HG03159 (cell line): ENCODE measurements around the gene ANO2.
"Not testable (repeated sequence)": the region's sequence is repeated elsewhere in the genome, so short reads cannot be mapped to it uniquely, and the experiment has no call there.

Source experiments
- ATAC-seq: cut with Tn5 transposase; IDR thresholded peaks from one replicate; pipeline ENCODE4 v1.9.1; 2021; ENCODE audit warnings: mild to moderate bottlenecking, moderate library complexity; ENCODE audit not compliant: unreplicated experiment

Gene ANO2

DNA sequence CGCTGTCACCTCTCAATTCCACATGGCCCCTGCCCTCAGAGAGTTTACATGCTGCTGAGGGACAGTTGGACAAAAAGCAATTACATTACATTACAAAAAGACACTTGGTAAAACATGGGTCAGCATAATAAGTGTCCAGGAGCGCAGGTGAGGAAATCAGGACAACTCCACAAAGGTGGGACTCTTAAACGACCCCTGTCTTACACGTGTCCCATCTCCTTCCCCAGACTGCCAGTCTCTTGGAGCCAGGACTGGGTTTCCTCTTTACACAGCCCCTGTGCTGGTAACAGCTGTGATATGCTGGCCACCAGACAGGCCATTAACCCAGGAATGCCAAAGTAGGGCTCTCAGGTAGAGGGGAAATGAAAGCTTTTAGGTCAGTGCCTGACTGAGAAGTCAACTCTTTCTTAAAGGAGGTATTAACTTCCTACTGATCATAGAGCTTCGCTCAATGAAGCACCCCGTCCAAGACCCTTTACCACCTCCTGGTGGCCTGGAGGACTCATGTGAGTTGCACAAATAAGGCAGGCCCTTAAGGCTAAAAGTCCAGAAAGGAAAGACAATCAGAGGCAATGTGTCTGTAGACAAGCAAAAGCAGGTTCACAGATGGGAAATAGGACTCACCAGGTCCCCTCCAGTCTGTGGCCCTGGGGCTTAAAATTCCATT, 55.5 kb downstream of the ANO2 start:
- no peak for ATAC-seq

DNA sequence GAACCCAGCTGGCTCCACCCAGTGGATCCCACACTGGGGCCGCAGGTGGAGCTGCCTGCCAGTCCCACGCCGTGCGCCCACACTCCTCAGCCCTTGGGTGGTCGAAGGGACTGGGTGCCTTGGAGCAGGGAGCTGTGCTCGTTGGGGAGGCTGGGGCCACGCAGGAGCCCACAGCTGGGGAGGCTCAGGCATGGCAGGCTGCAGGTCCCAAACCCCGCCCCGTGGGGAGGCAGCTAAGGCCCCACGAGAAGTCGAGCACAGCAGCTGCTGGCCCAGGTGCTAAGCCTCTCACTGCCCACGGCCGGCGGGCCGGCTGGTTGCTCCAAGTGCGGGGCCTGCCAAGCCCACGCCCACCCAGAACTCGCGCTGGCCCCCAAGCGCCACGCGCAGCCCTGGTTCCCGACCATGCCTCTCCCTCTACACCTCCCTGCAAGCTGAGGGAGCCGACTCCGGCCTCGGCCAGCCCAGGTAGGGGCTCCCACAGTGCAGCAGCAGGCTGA, 56.2 kb downstream of the ANO2 start:
- no peak for ATAC-seq

DNA sequence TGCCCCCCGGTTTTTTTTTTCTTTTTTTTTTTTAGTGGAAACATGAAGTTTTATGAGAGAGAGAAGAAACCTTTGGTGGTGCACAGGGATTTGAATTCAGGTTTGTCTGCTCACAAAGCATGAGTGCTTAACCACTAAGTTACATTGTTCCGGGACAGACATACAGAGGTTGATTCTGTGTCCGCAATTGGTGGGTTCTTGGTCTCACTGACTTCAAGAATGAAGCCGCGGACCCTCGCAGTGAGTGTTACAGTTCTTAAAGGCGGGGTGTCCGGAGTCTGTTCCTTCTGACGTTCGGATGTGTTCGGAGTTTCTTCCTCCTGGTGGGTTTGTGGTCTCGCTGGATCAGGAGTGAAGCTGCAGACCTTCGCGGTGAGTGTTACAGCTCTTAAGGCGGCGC, 57.2 kb downstream of the ANO2 start:
- ATAC-seq, result not testable (repeated sequence)

DNA sequence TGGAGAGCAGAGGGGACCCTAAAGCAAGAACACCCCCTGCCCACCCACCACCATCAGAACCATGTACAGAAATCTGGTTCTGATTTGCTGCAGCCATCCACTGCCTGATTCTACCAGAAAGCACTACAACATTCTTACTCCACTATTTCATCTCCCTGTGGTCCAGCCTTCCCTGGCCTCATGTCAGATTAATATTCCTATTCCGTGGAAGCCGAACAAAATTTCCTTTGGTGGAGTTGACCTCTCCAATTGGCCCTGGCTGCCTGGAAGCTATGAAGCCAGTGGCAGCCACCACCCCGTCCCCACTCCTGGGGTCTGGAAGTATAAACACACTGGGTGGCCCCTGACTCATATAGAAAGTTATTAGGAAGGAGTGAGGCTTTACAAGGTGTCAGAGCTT, 60.2 kb downstream of the ANO2 start:
- no peak for ATAC-seq

DNA sequence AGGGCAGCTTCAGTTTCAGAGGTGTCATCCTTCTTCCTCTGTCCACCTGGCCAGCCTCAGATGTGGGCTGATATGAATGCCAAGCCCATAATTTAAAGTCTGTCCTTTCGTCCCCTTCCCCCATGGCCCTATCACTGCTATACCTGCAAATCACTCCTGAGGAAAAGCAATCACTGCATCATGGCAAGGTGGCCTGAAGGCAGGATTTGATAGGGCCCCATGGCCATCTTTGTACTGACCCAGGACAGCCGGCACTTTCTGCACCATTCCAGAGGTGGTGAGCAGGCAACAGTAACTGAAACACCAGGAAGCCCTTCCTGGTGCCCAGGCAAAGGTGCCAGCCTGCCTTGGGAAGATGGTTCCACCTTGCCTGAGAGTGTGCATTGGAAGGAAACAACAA, 60.8 kb downstream of the ANO2 start:
- no peak for ATAC-seq

DNA sequence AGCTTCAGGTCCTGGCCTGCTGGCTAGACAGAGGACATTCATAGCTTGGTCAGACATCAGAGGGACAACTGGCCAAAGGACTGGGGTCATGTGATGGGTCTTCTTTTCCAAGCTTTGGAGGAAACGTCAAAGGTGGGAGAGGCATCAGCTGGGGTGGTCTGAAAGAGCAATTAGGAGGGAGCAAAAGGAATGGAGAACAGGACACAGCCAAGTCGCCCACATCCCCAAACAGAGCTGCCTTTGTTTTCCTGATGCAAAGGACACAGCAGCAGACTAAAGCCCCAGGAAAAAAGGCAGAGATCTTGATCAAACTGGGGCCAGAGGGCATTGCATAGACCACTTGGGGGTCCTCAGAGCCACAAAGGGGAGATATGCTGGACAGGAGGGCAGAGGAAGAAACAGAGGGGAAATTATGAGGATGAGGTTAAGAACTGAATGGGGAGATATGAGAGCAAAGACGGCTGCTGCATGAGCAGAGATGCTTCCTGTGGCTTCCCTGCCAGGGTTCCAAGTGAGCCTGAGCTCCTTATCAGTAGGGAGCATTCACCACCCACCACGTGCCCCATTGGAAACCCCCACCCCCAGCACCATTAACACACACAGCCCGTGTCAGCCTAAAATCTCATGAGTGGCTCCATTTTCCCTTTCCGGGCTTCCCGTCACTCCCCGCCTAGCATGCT, 62.4 kb downstream of the ANO2 start:
- ATAC-seq, result no peak

DNA sequence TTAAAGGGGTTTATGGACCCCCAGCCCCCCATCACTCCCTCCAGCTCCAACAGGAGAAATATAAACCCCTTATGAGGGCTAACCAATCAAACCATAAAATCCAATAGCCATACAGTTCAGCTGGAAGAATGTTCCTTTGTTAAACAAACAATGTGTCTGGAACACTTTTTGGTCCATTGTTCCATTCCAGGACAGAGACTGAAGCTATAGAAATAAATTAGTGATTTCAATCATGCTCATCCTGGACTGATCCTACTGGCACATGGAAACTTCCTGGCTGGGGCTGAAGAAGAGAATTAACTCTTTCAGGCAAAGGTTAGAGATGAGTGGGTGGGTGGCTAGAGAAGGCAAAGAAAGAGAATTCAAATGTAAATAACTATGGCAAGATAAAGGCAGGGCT, 63.4 kb downstream of the ANO2 start:
- ATAC-seq, result no peak

DNA sequence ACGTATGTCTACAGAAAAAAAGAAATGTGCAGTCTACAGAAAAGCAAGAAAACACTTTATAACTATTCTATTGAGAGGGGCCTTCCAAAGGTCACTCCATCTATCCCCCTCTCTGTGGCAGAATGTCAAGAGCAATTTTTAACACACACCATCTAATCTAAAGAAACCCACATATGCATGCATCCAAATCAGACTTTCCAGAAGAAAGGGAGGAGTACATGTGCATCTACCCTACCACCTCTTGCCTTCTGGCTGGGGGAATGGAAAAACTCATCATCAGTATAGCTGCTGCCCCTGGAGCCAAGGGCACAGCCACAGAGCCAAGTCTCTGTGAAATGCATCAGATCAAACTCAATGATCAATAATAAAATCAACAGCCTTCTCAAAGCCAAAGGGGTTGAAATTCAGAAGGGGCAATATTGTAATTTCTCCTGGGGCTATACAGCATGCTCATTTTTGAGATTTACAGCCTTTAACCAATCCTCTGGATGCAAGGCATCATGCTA, 63.9 kb downstream of the ANO2 start:
- ATAC-seq, result no peak

DNA sequence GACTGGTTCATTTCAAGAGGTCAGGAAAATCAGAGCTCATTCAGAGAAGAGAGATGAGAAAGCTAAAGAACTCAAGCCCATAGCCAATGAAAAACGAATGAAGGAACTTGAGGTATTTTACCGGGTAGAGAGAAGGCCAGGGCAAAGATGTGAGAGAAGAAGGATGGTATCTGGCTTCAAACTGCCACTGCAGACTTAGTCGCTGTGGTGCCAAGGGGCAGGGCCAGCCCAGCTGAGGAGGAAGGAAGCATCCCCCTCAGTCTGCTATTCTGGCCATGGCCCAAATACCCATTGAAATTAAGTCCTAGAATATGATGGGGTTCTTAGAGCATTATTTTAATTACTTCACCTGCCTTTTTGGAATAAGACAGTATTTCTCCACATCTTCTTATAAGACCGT, 69.2 kb downstream of the ANO2 start:
- ATAC-seq, result no peak

DNA sequence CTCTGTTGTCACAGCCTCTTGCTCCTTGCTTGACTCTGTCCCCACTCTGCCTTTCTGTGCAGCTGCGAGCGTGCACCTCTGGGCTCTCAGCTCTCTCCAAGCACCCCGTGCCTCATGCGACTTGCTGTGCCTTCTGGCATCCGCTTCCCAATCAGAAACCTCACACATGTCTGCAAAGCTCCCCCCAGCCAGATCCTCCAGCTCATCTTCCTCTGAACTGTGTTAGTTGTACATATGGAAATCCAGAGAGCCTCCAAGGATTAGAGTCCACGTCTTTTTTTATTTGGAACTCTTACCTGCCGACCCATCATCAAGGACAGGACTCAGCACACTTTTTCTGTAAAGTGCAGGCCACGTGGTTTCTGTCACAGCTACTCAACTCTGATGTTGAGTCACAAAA, 70.5 kb downstream of the ANO2 start:
- ATAC-seq, result no peak

DNA sequence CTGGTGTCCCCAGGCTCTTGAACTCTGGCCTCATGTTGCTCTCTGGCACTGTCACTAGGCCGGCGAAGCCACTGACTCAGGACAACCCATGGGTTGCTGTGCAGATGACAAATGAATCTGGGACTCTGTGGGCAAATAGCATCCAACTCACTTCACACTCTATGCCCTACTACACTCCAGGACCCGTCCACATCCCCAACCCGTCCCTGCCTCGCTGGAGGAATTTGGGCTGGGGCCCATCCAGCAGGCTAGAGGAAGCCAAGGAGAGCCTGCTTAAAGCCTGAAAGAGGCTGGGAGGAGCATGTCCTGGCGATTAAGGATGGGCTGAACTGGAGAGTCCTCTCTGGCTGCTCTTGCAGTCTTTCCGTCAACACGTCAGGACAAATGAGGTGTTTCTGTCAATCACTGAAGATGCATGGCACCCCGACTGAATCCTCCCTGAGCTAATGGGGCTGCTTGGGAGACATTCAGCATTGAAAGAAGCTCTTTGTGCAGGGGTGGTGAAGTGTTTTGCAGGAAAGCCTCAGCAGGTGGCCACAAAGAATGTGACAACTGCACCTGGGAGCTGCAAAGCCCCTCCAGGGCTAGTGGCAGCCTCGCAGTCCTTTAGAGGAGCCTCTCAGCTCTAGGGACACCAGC, 71.7 kb downstream of the ANO2 start:
- ATAC-seq, result no peak

DNA sequence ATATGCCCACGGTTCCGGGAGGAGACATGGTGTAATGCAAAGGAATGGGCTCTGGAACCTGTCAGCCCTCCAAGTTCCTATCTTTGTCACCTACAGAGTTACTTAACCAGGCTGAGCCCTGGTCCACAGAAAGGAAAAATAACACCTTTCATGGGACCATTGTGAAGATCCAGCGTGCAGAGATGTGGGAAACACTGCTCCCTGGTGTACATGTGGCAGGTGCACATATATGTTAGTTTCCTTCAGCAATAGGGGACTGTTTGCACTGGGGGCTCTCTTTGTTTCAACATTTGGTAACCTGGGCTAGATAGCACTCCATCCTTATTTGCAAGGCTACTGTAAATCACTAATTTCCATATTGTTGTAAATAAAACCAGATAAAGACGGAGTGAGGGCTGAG, 72.3 kb downstream of the ANO2 start:
- no peak for ATAC-seq

DNA sequence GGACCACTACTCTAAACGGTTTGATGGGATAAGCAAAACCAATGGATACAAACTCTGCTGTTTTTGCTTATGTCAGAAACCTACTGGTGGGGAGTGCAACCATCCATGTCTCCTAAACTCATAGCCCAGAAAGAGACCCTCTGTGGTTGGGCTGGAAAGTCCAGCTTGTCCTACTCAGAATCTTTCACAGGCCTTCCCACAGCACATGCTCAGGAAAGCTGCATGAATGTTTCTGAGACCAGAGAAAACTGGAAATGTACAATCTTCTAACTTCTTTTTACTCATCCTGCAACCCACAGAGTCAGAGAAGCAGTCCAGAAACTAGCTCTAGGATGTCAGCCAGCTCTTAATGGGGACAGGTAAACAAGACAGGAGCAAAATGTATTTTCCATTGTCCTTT, 73.3 kb downstream of the ANO2 start:
- no peak for ATAC-seq

DNA sequence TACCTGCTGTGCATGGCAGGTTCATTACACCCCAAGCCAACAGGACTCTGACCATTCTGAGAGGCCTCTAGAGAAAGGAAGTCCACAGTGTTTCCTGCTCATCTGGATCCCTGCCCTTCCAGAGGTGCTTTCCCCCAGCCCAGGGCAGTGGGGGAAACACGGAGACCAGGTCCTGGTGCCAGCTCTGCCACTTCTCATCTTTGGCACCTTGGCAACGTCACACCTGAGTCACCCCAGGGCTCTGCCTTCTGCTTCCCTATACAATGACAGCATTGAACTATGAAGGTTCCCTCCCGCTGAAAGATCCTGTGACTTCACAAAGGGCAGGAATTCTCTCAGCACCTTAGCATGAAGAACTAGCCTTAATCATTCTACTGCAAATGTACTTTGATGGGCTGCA, 74.9 kb downstream of the ANO2 start:
- no peak for ATAC-seq

DNA sequence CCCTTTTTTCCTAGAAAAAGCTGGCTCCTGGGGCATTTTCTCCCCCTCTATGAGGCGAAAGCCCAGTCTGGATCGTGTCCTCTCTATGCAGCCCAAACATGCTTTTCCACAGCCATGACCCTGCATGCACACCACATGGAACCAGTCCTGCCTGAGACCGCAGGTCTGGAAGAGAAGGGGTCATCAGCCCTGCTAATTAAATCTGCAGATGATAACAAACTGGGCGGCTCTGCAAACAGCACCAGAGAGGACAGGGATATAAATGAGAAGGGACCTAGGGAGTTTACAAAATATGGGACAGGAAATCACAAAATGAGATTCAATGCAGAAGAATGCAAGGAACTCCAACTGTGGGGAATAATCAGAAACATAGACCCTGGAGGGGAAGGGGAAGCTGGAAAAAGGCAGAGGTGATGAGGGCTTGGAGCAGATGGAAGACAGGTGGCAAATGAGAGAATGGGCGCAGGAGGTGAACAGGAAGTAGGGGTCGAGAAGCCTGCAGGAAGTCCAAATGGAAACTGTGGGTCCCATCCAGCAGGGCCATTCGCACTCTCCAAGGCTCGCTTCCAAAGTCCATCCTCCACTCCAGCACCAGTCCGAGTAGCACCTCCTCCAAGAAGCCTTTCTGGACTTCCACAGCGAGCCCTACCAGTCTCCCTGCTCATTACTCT, 76.3 kb downstream of the ANO2 start:
- ATAC-seq, result no peak

DNA sequence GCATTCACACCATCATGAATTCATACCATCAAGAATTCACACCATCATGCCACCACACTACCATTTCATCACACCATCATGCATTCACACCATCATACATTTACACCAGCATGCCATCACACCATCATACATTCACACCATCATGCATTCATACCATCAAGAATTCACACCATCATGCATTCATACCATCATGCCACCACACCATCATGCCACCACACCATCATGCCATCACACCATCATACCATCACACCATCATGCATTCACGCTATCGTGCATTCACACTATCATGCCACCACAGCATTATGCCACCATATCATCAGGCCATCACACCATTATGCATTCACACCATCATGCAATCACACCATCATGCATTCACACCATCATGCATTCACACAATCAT, 79.7 kb downstream of the ANO2 start:
- ATAC-seq, result no peak

DNA sequence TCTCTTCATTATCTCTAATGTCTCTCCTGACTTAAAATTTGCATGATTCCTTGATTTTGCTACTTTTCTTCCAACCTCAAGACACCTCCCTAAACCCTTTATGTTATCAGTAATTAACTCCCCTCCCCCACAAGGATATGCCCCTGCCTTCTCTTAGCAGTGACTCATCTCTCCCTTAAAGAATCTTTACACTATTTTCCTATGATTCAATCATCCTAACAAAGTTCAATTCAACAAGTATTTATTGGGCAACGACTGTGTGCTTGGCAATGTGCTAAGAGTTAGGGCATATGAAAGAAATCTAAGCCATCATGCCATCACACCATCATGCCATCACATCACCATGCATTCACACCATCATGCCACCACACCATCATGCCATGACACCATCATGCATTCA, 80.1 kb downstream of the ANO2 start:
- no peak for ATAC-seq

DNA sequence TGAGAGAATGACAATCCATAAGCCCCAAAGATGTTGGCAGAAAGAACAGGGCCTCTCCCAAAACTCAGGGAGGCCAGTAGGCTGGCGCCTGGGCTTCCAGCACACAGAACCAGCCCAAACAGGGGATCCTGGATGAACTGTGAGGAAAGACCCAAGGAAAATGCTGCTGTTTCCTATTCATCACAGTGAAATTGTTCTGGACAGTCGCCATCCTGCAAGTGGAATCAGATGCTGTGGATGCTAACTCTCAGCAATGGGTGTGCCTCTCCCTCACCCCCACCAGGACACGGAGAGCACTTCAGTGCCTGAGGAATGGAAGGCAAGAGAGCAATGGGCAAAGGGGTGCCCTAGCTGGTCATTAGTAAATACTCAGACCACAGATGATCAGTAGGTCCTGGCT, 80.8 kb downstream of the ANO2 start:
- ATAC-seq, result no peak

DNA sequence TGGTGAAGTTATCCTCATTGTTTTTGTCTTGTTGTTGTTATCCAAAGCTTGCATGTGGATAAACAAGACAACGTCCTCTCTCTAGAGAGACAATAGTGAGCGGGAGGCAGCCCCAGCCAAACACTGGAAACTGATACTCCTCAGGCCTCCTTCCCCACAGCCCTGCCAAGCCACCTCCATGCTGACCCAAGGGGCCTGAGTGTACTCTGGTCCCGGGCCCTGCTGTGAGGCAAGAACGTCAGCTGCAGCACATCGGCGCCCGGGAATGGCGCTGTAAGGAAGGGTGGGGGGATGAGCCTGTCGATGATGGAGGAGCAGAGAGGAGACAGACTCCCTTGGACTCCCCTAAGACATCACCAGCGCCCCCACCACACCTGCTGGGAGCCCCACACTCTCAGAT, 83.6 kb downstream of the ANO2 start:
- no peak for ATAC-seq

DNA sequence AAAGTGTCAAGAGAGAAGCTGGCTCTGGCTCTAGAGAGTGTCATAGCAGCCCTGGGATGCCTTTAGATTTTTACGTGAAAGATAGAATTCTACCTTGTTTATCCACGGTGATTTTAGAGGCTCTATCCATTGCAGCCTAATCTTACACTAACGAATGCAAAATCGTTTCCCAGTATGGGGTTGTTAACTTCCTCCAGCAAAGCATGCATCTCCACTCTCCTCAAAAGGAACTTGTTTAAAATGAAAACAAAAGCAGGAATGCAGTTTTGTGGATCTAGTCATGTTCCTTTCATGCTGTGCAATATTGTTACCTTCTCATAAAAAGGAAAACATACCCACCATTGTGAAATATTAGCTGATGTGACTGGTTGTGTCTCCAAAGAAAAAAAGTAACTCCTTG, 88.4 kb downstream of the ANO2 start:
- ATAC-seq, result no peak

DNA sequence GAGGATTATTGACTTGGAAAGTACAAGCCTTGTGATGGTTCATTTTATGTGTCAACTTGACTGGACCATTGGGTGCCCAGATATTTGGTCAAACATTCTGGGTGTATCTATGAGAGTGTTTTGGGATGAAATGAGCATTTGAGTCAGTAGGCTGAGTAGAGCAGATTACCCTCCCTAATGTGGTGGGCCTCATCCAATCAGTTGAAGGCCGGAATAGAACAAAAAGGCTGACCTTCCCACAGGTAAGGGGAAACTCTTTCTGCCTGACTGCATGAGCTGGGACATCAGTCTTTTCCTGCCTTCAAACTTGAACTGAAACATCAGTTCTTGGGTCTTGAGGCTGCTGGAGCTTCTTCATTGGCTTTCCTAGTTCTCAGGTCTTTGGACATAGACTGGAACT, 98.1 kb downstream of the ANO2 start:
- ATAC-seq, result no peak

DNA sequence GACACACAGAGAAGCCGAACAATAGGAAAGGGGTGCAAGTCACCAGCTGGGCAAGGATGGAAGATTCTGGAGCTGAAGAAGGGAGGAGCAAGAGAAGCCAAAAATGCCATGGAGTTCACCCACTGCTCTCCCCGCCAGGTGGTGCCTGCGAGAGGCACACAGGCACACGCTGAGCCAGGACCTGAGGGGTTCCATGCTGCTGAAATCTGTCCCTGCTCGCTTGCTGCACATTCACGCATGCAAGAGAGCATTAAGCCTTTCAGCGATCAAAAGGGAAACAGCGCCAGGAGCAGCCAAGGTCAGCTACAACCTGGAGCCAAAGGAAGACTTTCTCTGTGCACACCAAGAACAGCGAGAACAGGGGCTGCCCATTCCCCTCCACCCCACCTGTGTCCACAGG, 104.1 kb downstream of the ANO2 start:
- ATAC-seq, result no peak
